ENCODE measurements around the gene PFDN5. TPM values are rescaled to one million over a fixed set of nuclear protein-coding genes. Genes with fewer than 3 reads are reported as not detected.
A peak's percentile ranks its signal among the peaks of the same experiment; 100 is the strongest.

The PFDN5 gene
- total and polyA plus RNA-seq, 9 of the 15 experiments (the other 6 are each of a cell fraction or from before 2014, with no cell fraction given) = 361 to 1,636 (median 742) TPM

- peaks cover 37% of the 10 kb centered on the region; the same call in 2 of the 3 replicates for H3K36me3 ChIP-seq (ENCODE audit: control insufficient read depth, insufficient read depth, low read length)
- in situ Hi-C loops (cut with MboI) = no loop called here
- H3K79me2 ChIP-seq (ENCODE audit: control insufficient read depth, insufficient read depth, low read length) = peaks cover 32% of the 10 kb centered on the region
- H2AFZ ChIP-seq (ENCODE audit: low read depth, low read length) = peak within 1 kb of the TSS; percentile 98
- H4K20me1 ChIP-seq (replicated peaks; ENCODE audit: control insufficient read depth, insufficient read depth, low read length) = no peaks in the 10 kb centered on the region
- no peaks in the 10 kb centered on the region for H3K9me1 ChIP-seq (ENCODE audit: control insufficient read depth, insufficient read depth, low read length)
- ChIA-PET POLR2A (interaction anchor here (0.6 to 3.8 kb wide), 25 partner anchors 9 to 1244 kb away, joined by 3 to 22 read pairs (median 4); partner anchors contain the start of genes CSAD and TARBP2), CTCF (ENCODE audit: low intra/inter-chr PET ratio) (interaction anchor here (1.0 to 1.3 kb wide), 4 partner anchors 52 to 57 kb away, joined by 3 to 5 read pairs (median 4); no protein-coding TSS in a partner anchor)
- H3K27me3 ChIP-seq (ENCODE audit: control insufficient read depth in 2 of 2, insufficient read depth in 2 of 2, low read length in 2 of 2) = no peaks in the 10 kb centered on the region
- DNase-seq (ENCODE audit: extremely low read depth in 1 of 4, low spot score in 3 of 4) = peak; percentile 90 to 95 (median 92)
- ATAC-seq = peak; percentile 93
- FAIRE-seq = peak; percentile 96
- peak within 1 kb of the TSS; percentile 64 for H3K4me3 ChIP-seq
- peak within 1 kb of the TSS; percentile 79 for H3K27ac ChIP-seq (ENCODE audit: extremely low read depth, low read depth, low read length)
- intact Hi-C loops (cut with micrococcal nuclease) = loop anchor here (1.0 to 2.0 kb wide), 3 partner anchors 47 to 55 kb away; partner anchors contain the start of gene AAAS
- no peaks in the 10 kb centered on the region for H3K9me3 ChIP-seq (replicated peaks; ENCODE audit: control insufficient read depth, insufficient read depth, low read depth, low read length)
- BruUV-seq (replicated peaks) = no TSS peak
- H3K4me1 ChIP-seq (replicated peaks in 1 of 2; ENCODE audit: control insufficient read depth in 2 of 2, insufficient read depth in 2 of 2, low read length in 2 of 2) = peaks cover 24 to 43% of the 10 kb centered on the region in 2 experiments; a peak in 4 of 5 replicates
- WGBS (ENCODE audit: insufficient coverage, low coverage, missing lambda C conversion rate) = 0% methylated on average over 52 of the region's 58 CpGs
- peak within 1 kb of the TSS; percentile 80 to 95 for H3K9ac ChIP-seq (ENCODE audit: insufficient read depth in 1 of 2, low read depth in 2 of 2, low read length in 2 of 2)
- peak within 1 kb of the TSS; percentile 95 for H3K4me2 ChIP-seq (ENCODE audit: insufficient read depth, low read length)
- TF ChIP-seq ZNF431 (CRISPR knock-in tag; IDR thresholded peaks at IDR 0.05) (0 out of 2 replicates have a peak, but pooled peaks have one; percentile 15), ZFP30 (CRISPR knock-in tag; IDR thresholded peaks at IDR 0.05; ENCODE audit: borderline replicate concordance) (no peak), NKRF (IDR thresholded peaks at IDR 0.05; ENCODE audit: borderline replicate concordance) (peak; percentile 97), TBP (optimal IDR thresholded peaks at IDR 0.05; ENCODE audit: low read depth, low read length) (peak; percentile 34), ZC3H4 (CRISPR knock-in tag; IDR thresholded peaks at IDR 0.05; ENCODE audit: borderline replicate concordance) (no peak), HDAC2 (IDR thresholded peaks at IDR 0.05) (peak; percentile 91), ATF1 (CRISPR knock-in tag; IDR thresholded peaks at IDR 0.05) (no peak), ATF1 (tag; IDR thresholded peaks at IDR 0.05) (peak; percentile 95), ZNF134 (CRISPR knock-in tag; conservative IDR thresholded peaks at IDR 0.05) (no peak), MXI1 (IDR thresholded peaks at IDR 0.05; ENCODE audit: low read depth, low read length) (peak; percentile 79; the same call in 1 of the 2 replicates), RBM25 (IDR thresholded peaks at IDR 0.05; ENCODE audit: low read depth, low read length, severe bottlenecking) (peak; percentile 84), CBFA2T2 (conservative IDR thresholded peaks at IDR 0.05) (peak; percentile 47), SMAD3 (CRISPR knock-in tag; conservative IDR thresholded peaks at IDR 0.05) (no peak), MXD1 (CRISPR knock-in tag; IDR thresholded peaks at IDR 0.05; ENCODE audit: borderline replicate concordance, poor library complexity, severe bottlenecking) (peak; percentile 27), ZNF12 (CRISPR knock-in tag; IDR thresholded peaks at IDR 0.05) (0 out of 2 replicates have a peak, but pooled peaks have one; percentile 49), ZBTB9 (CRISPR knock-in tag; IDR thresholded peaks at IDR 0.05) (0 out of 2 replicates have a peak, but pooled peaks have one; percentile 44), ETS2 (tag; IDR thresholded peaks at IDR 0.05; ENCODE audit: borderline replicate concordance, poor library complexity, severe bottlenecking) (no peak), ZNF766 (CRISPR knock-in tag; conservative IDR thresholded peaks at IDR 0.05) (peak; percentile 84; the same call in 1 of the 2 replicates), PML (IDR thresholded peaks at IDR 0.05; ENCODE audit: low read length) (peak; percentile 30; the same call in 1 of the 2 replicates)
These were observed 27.2 kb upstream of the PFDN5 start, which contains the start of gene ESPL1 for GRCh38 chr12:53267999-53268629. Gene ESPL1, plus strand, starts transcription at chr12:53268299. Its CDS starts 468 bp downstream, at chr12:53268767.

Data from K562 (cell line).